ENCODE data around the gene JTB. TPM values are rescaled to one million over a fixed set of nuclear protein-coding genes. Genes with fewer than 3 reads are reported as not detected.

JTB gene
- total RNA-seq, 1 donor from 2014 or later, result 87.2 TPM

DNA sequence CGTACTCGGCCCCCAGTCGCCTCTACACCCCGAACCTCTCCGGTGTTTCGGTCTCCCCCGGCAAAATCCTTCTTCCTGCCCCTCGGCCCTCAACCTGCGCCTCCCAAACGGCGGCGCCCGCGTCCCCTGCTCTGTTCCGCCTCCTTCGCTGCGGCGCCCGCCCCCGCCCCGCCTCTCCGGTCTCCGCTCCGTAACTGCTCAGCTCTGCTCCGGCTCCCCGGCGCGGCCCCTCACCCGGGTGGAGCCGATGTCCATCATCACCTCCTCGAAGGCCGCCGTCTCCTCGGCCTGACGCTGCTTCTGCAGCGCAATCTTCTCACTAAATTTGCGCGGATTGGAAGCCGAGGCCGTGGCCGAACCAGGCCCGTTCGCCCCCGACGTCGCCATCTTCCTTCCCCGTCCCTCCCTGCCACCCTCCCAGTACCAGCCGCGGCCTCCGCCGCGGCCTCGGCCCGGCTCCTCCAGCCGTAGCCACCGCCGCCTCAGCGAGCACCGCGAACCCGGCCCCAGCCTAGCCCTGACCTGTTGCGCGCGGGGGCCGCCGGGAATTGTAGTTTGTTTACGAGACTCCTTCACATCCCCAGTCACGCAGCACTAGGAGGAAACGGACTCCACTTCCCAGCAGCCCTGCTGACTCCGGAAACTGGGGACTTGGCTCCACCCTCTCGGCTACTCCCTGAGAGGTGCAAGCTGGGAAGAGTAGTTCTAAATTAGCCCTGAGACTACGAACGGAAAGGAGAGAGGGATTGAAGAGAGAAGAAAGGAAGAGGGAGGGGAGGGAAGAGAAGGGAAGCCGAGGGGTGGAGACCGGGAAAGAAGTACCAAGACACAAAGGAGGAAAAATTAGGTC is 19.1 kb downstream of the JTB start, which contains the start of gene CRTC2:
Gene CRTC2 (minus strand): TSS at position 502 of the 850 bp plus-strand sequence. CDS start 115 bp downstream, at position 387.
- Histone ChIP-seq H3K36me3 (ENCODE audit: control insufficient read depth in 3 of 3, insufficient read depth in 3 of 3, low read length in 3 of 3) (peaks cover 16 to 29% (median 18%) of the 10 kb centered on the region in 3 donors), H3K4me3 (ENCODE audit: low read length in 3 of 3) (peak within 1 kb of the TSS; percentile 80 to 92 (median 89)), H3K4me1 (ENCODE audit: control insufficient read depth in 3 of 3, insufficient read depth in 3 of 3, low read length in 3 of 3) (peaks cover 72 to 89% (median 84%) of the 10 kb centered on the region in 3 donors), H3K27ac (ENCODE audit: low read depth, low read length) (peak within 1 kb of the TSS; percentile 80), H3K27me3 (ENCODE audit: control insufficient read depth in 3 of 3, insufficient read depth in 3 of 3, low read length in 3 of 3) (no peaks in the 10 kb centered on the region), H3K9ac (ENCODE audit: low read depth in 1 of 3, low read length in 3 of 3) (peak within 1 kb of the TSS; percentile 85 to 94 (median 91)), H3K9me3 (ENCODE audit: control insufficient read depth in 3 of 3, low read length in 3 of 3) (no peaks in the 10 kb centered on the region)

GRCh38 chr1:153957744-153958110 is 19.7 kb downstream of the JTB start:
- Histone ChIP-seq H3K27me3 (ENCODE audit: control insufficient read depth in 3 of 3, insufficient read depth in 3 of 3, low read length in 3 of 3) (no peaks in the 10 kb centered on the region), H3K4me1 (ENCODE audit: control insufficient read depth in 3 of 3, insufficient read depth in 3 of 3, low read length in 3 of 3) (peaks cover 69 to 87% (median 83%) of the 10 kb centered on the region in 3 donors), H3K9ac (ENCODE audit: low read depth in 1 of 3, low read length in 3 of 3) (peak overlapping the region; percentile 85 to 94 (median 91)), H3K27ac (ENCODE audit: low read depth, low read length) (peak overlapping the region; percentile 80), H3K36me3 (ENCODE audit: control insufficient read depth in 3 of 3, insufficient read depth in 3 of 3, low read length in 3 of 3) (peaks cover 16 to 32% (median 20%) of the 10 kb centered on the region in 3 donors), H3K4me3 (ENCODE audit: low read length in 3 of 3) (peak overlapping the region; percentile 80 to 92 (median 89)), H3K9me3 (ENCODE audit: control insufficient read depth in 3 of 3, low read length in 3 of 3) (no peaks in the 10 kb centered on the region)

- peaks cover 22 to 37% (median 25%) of the 10 kb centered on the region in 3 donors for H3K36me3 ChIP-seq (ENCODE audit: control insufficient read depth in 3 of 3, insufficient read depth in 3 of 3, low read length in 3 of 3)
- H3K9me3 ChIP-seq (ENCODE audit: control insufficient read depth in 3 of 3, low read length in 3 of 3), result no peaks in the 10 kb centered on the region
- peak overlapping the region; percentile 80 to 92 (median 89) for H3K4me3 ChIP-seq (ENCODE audit: low read length in 3 of 3)
- H3K27me3 ChIP-seq (ENCODE audit: control insufficient read depth in 3 of 3, insufficient read depth in 3 of 3, low read length in 3 of 3), result no peaks in the 10 kb centered on the region
- H3K27ac ChIP-seq (ENCODE audit: low read depth, low read length), result peak overlapping the region; percentile 80
- H3K9ac ChIP-seq (ENCODE audit: low read depth in 1 of 3, low read length in 3 of 3), result peak overlapping the region; percentile 85 to 94 (median 91)
- H3K4me1 ChIP-seq (ENCODE audit: control insufficient read depth in 3 of 3, insufficient read depth in 3 of 3, low read length in 3 of 3), result peaks cover 63 to 85% (median 77%) of the 10 kb centered on the region in 3 donors
These were observed 20.3 kb downstream of the JTB start for GRCh38 chr1:153956997-153957715.

DNA sequence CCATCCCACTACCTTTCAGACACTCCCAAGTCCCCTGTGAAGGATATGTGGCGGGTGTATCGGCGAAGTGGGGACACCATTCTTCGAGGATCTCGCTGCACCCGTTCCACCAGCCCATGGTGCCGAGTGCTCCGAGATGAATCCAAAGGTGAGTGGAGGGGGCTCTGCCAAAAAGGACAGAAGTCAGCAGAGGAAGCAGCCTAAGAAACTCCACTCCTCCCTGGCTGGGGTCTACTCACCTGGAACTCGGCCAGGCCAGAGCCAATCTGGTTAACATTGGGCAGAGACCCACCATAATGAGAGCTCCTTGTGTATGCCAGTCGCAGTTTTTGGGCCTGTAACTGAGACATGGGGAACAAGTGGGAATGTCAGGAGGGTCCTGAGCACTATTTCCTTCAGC is 22.6 kb downstream of the JTB start:
- Histone ChIP-seq H3K9me3 (ENCODE audit: control insufficient read depth in 3 of 3, low read length in 3 of 3) (no peaks in the 10 kb centered on the region), H3K4me1 (ENCODE audit: control insufficient read depth in 3 of 3, insufficient read depth in 3 of 3, low read length in 3 of 3) (peaks cover 40 to 61% (median 55%) of the 10 kb centered on the region in 3 donors), H3K36me3 (ENCODE audit: control insufficient read depth in 3 of 3, insufficient read depth in 3 of 3, low read length in 3 of 3) (peaks cover 31 to 43% (median 32%) of the 10 kb centered on the region in 3 donors), H3K9ac (ENCODE audit: low read depth in 1 of 3, low read length in 3 of 3) (no peak overlapping the region), H3K4me3 (ENCODE audit: low read length in 3 of 3) (no peak overlapping the region), H3K27me3 (ENCODE audit: control insufficient read depth in 3 of 3, insufficient read depth in 3 of 3, low read length in 3 of 3) (no peaks in the 10 kb centered on the region), H3K27ac (ENCODE audit: low read depth, low read length) (no peak overlapping the region)

GRCh38 chr1:153953859-153954365 is 23.6 kb downstream of the JTB start:
- no peaks in the 10 kb centered on the region for H3K27me3 ChIP-seq (ENCODE audit: control insufficient read depth in 3 of 3, insufficient read depth in 3 of 3, low read length in 3 of 3)
- H3K27ac ChIP-seq (ENCODE audit: low read depth, low read length), result no peak overlapping the region
- H3K9ac ChIP-seq (ENCODE audit: low read depth in 1 of 3, low read length in 3 of 3), result no peak overlapping the region
- H3K36me3 ChIP-seq (ENCODE audit: control insufficient read depth in 3 of 3, insufficient read depth in 3 of 3, low read length in 3 of 3), result peaks cover 32 to 45% (median 34%) of the 10 kb centered on the region in 3 donors
- no peaks in the 10 kb centered on the region for H3K9me3 ChIP-seq (ENCODE audit: control insufficient read depth in 3 of 3, low read length in 3 of 3)
- no peak overlapping the region for H3K4me3 ChIP-seq (ENCODE audit: low read length in 3 of 3)
- peaks cover 31 to 52% (median 46%) of the 10 kb centered on the region in 3 donors for H3K4me1 ChIP-seq (ENCODE audit: control insufficient read depth in 3 of 3, insufficient read depth in 3 of 3, low read length in 3 of 3)

- H3K9me3 ChIP-seq (ENCODE audit: control insufficient read depth in 3 of 3, low read length in 3 of 3), result no peaks in the 10 kb centered on the region
- H3K36me3 ChIP-seq (ENCODE audit: control insufficient read depth in 3 of 3, insufficient read depth in 3 of 3, low read length in 3 of 3), result peaks cover 46 to 61% (median 46%) of the 10 kb centered on the region in 3 donors
- peaks cover 24 to 42% (median 39%) of the 10 kb centered on the region in 3 donors for H3K4me1 ChIP-seq (ENCODE audit: control insufficient read depth in 3 of 3, insufficient read depth in 3 of 3, low read length in 3 of 3)
- H3K27ac ChIP-seq (ENCODE audit: low read depth, low read length), result no peak overlapping the region
- no peak overlapping the region for H3K9ac ChIP-seq (ENCODE audit: low read depth in 1 of 3, low read length in 3 of 3)
- no peak overlapping the region for H3K4me3 ChIP-seq (ENCODE audit: low read length in 3 of 3)
- no peaks in the 10 kb centered on the region for H3K27me3 ChIP-seq (ENCODE audit: control insufficient read depth in 3 of 3, insufficient read depth in 3 of 3, low read length in 3 of 3)
These were observed 25.7 kb downstream of the JTB start for GRCh38 chr1:153951801-153952200.

DNA sequence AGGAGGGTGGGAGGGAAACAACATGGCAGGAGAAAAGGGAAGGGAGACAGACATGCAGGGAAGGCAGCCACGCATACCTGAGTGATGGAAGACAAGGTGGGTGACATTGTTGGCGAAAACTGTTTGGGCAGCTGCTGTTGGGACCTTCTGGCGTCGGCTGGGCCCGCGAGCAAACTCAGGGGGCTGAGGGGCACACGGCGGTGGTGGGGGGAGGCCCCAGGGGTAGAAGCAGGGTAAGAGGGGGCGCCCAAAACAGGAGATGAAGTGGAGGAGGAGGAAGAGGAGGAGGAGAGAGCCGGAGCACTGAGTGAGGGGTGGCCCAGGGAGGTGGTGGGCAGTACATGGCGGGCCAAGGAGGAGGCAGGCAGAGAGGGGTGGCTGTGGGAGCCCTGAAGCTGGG is 26.3 kb downstream of the JTB start:
- Histone ChIP-seq H3K4me3 (ENCODE audit: low read length in 3 of 3) (no peak overlapping the region), H3K27me3 (ENCODE audit: control insufficient read depth in 3 of 3, insufficient read depth in 3 of 3, low read length in 3 of 3) (no peaks in the 10 kb centered on the region), H3K4me1 (ENCODE audit: control insufficient read depth in 3 of 3, insufficient read depth in 3 of 3, low read length in 3 of 3) (peaks cover 20 to 38% (median 34%) of the 10 kb centered on the region in 3 donors), H3K27ac (ENCODE audit: low read depth, low read length) (no peak overlapping the region), H3K9me3 (ENCODE audit: control insufficient read depth in 3 of 3, low read length in 3 of 3) (no peaks in the 10 kb centered on the region), H3K9ac (ENCODE audit: low read depth in 1 of 3, low read length in 3 of 3) (no peak overlapping the region), H3K36me3 (ENCODE audit: control insufficient read depth in 3 of 3, insufficient read depth in 3 of 3, low read length in 3 of 3) (peaks cover 46 to 61% (median 46%) of the 10 kb centered on the region in 3 donors)

DNA sequence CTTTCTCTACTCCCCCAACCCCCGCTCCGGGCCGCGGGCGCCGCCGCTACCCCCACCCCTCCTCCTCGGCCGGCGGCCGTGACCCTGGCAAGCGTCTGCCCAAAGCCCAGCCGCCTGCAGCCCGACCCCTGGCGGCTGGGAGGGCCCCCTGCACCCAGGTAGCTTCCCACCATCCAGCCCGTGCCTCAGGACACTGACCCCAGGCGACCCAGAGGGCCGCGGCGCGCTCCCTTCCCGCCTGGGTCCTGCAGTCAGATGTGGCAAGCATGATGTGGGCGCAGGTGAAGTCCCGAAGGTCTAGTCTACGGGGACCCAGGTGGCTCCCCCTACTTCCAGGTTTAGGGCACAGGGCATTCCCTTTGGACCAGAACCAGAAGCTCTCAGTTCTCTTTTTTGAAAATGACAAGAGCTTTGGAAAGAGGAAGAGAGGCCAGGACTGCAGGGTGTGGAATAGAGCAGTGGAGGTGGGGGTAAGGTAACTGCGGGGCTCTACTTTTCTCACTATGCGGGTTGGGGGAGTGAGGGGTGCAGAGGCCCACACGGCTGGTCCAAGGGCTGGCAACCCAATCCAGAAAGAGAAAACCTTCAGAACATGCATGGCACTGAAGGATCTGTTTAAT is 30.7 kb downstream of the JTB start, which contains the start of gene DENND4B:
Gene DENND4B (minus strand): TSS at position 97 of the 620 bp plus-strand sequence. CDS start 2,344 bp downstream, outside the sequence.
- H3K27ac ChIP-seq (ENCODE audit: low read depth, low read length), result peak within 1 kb of the TSS; percentile 97
- no peaks in the 10 kb centered on the region for H3K9me3 ChIP-seq (ENCODE audit: control insufficient read depth in 3 of 3, low read length in 3 of 3)
- H3K9ac ChIP-seq (ENCODE audit: low read depth in 1 of 3, low read length in 3 of 3), result peak within 1 kb of the TSS; percentile 93 to 96 (median 95)
- peak within 1 kb of the TSS; percentile 84 to 91 (median 87) for H3K4me3 ChIP-seq (ENCODE audit: low read length in 3 of 3)
- no peaks in the 10 kb centered on the region for H3K27me3 ChIP-seq (ENCODE audit: control insufficient read depth in 3 of 3, insufficient read depth in 3 of 3, low read length in 3 of 3)
- H3K4me1 ChIP-seq (ENCODE audit: control insufficient read depth in 3 of 3, insufficient read depth in 3 of 3, low read length in 3 of 3), result peaks cover 27 to 44% (median 36%) of the 10 kb centered on the region in 3 donors
- peaks cover 48 to 54% (median 52%) of the 10 kb centered on the region in 3 donors for H3K36me3 ChIP-seq (ENCODE audit: control insufficient read depth in 3 of 3, insufficient read depth in 3 of 3, low read length in 3 of 3)
